HG03565 (cell line): ENCODE results near the gene CDK17.
"Not testable (repeated sequence)": the region's sequence is repeated elsewhere in the genome, so short reads cannot be mapped to it uniquely, and the experiment has no call there.

ENCODE experiments used
- ATAC-seq: cut with Tn5 transposase; IDR thresholded peaks from one replicate; pipeline ENCODE4 v1.9.1; 2021; ENCODE audit warnings: mild to moderate bottlenecking, moderate library complexity; ENCODE audit not compliant: unreplicated experiment

CDK17 gene

DNA sequence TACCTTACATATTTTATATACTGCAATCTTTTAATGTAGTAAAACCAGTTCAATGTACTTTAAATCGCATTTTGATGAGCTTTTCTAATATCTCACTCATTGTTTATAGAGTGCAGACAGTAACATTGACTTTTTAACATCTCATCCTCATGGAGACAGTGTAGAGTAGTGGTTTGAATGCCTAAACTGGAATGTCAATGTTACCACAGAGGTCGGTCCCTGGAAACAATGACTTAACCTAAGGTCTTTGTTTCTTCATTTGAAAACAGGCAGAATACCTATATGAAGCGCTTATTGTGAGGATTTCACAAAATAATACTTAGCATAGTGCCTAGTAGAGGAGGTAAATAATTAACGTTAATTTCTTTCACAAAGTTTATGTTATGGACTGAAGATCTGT, 5.0 kb downstream of the CDK17 start:
- no peak for ATAC-seq

- ATAC-seq, result not testable (repeated sequence)
Measured at GRCh38 chr12:96393229-96393628, 7.0 kb downstream of the CDK17 start.

GRCh38 chr12:96392397-96392796, 7.8 kb downstream of the CDK17 start:
- ATAC-seq, result no peak

- ATAC-seq, result no peak
Measured at GRCh38 chr12:96387981-96388380, 12.3 kb downstream of the CDK17 start.

DNA sequence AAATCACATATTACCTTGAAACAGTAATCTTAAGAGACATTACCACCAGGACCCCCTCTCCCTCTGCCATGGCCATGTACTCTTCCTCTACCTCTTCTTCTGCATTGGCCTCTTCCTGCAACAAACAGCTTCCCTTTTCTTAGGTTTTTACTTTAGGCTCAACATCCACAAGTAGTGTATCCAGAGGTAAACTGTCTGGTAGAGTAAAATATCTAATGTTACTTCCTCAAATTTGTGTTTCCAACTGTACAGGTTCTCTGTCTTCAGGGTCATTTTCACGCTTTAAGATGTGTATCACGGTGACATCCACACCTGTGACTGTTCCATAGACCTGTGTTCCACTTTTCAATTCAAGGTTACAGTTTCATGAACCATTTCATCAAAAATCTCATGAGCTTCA, 13.4 kb downstream of the CDK17 start:
- no peak for ATAC-seq

DNA sequence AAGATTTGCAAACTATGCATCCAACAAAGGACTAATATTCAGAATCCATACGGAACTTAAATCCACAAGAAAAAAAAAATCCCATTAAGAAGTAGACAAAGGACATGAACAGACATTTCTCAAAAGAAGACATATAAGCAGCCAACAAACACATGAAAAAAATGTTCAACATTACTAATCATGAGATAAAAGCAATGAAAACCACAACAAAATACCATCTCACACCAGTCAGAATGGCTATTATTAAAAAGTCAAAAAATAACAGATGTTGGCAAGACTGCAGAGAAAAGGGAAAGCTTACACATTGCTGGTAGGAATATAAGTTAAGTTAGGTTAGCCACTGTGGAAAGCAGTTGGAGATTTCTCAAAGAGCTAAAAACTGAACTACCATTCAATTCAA, 16.2 kb downstream of the CDK17 start:
- ATAC-seq, result no peak

DNA sequence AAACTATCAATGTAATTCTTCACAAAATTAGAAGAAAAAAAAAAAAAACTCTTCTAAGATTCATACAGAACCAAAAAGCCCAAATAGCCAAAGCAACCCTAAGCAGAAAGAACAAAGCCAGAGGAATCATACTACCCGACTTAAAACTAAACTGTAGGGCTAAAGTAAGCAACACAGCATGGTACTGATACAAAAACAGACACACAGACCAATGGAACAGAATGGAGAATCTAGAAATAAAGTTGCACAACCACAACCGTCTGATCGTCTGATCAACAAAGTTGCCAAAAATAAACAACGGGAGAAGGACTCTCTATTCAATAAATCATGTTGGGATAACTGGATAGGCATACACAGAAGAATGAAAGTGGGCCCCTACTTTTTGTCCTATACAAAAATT, 16.9 kb downstream of the CDK17 start:
- ATAC-seq, result no peak

DNA sequence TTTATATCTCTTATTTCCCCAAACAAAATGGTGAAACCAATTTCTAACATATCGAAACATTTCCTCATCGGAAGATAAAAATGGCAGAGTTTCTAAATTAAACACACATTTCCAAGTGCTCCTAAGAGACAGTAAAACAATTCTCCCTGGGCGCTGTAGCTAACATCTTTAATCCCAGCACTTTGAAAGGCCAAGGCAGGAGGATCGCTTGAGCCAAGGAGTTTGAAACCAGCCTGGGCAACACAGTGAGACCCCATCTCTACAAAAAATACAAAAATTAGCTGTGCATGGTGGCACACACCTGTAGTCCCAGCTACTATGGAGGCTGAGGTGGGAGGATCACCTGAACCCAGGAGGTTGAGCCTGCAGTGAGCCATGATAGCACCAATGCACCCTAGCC, 20.5 kb downstream of the CDK17 start:
- not testable (repeated sequence) for ATAC-seq

DNA sequence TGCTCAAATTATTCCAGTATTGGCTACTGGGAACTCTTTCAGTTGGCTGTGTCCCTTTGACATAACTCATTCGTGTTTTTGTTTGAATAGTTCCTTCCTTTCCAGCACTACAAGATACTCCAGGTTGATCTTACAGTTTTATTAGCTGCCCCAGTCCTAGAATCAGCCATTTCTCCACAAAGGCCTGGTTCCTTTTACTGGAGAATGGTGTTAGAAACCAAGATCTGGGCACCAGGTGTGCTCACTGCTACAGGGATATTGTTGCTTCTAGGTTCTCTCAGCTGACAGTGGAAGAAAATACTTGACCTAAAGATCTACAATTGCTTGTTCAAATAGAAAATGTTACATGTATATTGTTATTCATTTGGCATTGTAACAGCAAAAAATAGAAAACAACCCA, 21.9 kb downstream of the CDK17 start:
- ATAC-seq, result no peak

DNA sequence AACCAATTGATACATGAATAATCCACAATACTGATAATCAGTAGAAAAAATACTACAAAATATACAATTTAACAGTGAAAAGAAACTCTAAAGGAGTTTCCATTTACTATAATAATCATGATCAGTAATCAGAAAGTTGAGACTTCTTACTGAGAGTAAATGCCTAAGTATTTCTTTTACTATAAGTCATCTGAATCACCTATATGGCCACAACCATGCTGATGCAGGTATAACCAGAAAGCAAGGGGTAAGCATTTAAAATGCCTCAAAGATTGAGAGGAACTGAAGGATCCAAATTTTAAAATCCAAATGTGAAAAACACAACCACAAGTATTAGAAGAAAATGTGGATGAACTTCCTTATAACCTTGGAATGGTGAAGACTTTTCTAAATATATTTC, 23.4 kb downstream of the CDK17 start:
- ATAC-seq, result no peak

DNA sequence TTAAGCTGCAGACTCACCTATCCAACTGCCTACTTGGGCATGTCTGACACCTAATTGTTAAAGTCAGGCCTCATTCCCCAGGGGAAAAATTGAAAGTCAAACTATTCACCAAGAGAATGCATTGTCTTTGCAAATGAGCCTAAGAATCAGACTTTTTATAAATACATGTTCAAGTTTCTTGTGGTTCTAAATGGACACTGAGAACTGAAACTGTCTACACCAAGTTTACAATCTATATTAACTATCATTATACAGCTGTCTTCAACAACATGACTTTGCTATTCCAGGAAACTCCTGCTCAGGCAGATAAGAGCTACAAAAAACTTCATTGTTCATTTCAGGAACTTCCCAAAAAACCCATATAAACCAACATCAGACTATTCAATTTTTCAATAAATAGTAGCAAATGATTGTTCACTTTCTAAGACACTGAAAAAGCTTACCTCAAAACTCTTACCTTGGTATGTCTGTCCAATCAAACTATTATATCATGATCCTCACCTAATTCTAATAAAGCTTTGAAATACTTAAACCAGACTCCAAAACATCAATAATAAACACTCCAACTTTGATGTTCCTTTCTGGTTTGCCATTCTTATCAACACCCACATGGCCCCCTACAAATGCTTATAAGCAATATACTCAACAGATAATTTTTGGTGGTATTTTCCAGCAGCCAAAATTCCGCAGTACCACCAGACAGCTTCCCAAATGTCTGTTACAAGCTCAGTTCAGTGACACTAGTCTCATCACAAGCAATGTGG, 24.2 kb downstream of the CDK17 start:
- peak; percentile 64 for ATAC-seq

DNA sequence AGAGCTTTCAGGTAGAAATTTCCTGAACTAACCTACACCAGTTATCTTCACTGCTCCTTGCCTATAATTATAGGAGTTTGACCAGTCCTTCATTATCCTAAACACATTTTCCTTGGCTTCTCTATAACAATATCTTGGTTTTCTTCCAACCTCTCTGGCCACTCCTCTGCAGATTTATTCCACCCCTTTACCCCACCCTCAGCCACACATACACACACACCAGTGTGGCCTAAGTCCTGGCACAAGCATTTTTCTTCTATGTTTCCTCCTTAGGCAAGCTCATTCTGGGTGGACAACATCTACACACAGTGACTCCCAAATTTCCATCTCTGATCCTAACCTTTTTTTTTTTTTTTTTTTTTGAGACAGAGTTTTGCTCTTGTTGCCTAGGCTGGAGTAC, 25.1 kb downstream of the CDK17 start:
- no peak for ATAC-seq

GRCh38 chr12:96371790-96372699, 28.2 kb downstream of the CDK17 start:
- ATAC-seq, result no peak

DNA sequence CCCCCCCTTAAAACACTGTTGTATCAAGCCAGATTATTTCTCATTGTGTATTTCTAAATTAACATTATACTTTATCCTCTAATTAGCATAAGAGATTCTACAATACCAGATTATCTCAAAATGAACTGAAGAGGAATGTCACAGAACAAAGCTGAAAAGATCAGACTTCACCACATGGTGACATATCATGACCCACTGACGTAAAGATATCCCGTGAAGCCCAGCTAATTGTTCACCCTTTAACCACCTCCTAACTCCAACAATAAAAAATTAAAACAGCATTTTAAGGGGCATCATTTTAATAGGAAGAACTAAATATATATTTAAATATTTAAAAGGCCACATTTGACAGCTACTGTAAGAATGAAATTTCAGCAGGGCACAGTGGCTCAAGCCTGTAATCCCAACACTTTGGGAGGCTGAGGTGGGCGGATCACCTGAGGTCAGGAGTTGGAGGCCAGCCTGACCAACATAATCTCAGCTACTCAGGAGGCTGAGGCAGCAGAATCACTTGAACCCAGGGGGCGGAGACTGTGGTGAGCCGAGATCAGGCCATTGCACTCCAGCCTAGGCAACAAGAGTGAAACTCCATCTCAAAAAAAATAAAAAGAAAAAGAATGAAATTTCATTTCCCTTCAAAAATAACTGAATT, 29.0 kb downstream of the CDK17 start:
- no peak for ATAC-seq

GRCh38 chr12:96368687-96369086, 31.6 kb downstream of the CDK17 start:
- ATAC-seq, result no peak

DNA sequence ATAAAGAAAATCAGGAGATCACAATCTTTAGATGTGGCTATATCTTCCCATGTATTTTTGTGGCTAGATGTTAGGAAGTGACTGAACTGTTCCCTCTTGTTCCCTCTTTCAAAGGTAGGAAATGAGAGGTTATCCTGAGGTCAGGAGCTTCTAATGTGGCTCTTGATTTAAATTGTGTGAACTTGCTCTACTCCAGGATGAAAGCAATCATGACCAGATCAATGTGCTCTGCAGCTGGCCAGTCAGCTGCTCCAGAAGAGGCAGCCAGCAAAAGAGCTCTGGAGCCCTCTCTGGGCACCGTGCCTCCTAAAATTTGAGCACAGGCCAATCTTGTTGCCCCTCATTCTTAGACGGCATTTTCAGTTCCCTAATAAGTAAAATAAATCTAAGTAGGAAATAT, 32.0 kb downstream of the CDK17 start:
- ATAC-seq, result no peak

GRCh38 chr12:96366381-96366654, 33.9 kb downstream of the CDK17 start:
- ATAC-seq, result no peak

DNA sequence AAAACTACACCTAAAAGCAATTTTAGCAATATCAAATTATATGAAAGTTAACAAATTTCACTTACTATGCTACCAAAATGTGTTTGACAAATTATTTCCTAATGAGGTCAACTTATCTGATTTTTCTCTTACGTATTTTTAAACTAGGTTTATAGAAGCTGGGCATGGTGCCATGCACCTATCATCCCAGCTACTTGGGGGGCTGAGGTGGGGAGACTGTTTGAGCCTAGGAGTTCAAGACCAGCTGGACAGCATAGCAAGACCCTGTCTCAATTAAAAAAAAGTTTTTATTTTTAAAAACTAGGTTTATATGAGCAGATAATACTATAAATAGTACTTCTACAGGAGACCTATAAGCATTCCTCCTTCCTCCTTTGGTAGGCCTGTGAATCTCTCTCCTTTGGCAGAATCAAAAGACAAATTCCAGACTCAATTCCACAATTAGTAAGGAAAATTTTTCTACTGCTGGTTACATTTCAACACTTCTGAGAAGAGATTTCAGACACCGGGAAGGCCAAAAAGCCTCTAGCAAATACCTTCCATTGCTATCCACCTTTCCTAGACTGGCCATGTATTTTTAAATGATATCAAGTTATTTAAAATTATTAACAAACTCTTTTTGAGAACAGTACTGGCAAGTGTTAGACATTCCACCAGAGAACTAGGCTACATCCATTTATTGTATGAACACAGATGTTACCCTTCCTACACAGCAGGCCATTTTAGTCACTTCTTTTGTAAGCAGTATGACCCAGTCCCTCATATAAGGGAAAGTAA, 34.4 kb downstream of the CDK17 start:
- no peak for ATAC-seq

DNA sequence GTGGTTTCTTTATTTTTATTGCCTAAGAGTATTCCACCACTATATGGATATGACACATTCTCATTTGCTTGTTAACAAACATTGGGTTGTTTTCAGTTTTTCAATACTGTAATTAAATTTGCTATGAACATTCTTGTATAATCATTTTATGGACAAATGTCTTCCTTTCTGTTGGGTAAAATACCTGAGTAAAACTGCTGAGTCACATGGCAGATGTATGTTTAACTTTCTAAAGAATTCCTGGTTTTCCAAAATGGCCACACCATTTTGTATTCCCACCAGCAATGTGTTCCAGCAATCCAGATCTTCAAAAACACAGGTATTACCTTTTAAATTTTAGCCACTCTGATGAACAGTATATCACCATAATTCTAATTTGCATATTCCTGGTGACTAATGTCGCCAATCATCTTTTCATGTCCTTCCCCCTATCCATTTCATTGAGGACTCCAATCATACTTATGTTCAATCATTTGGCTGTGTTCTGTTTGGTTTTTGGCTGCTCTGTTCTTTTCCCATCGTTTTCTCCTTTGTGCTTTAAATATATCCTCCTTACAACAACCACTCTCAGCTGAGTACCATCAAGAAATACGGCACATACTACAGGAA, 36.0 kb downstream of the CDK17 start:
- no peak for ATAC-seq

GRCh38 chr12:96361074-96361473, 39.2 kb downstream of the CDK17 start:
- no peak for ATAC-seq

GRCh38 chr12:96360550-96360949, 39.7 kb downstream of the CDK17 start:
- no peak for ATAC-seq
